Endothelial cell of umbilical vein (primary cell): ENCODE results near the gene CACNA1E. TPM values are rescaled to one million over a fixed set of nuclear protein-coding genes. Genes with fewer than 3 reads are reported as not detected.

ENCODE experiments used
- BruUV-seq: library from RNA; stranded (reverse); fragments of 400-500 nt; replicated peaks from 2 replicates; lab custom pipeline; 2021; lab: Mats Ljungman, UMichigan
- CTCF ChIA-PET: fragments of 300-600, 350-600 bp; sonication (Branson Sonifier 250); formaldehyde crosslinking; loops from one replicate; lab custom pipeline; 2021; ENCODE audit warnings: antibody characterized with exemption, inconsistent platforms; lab: Charles Lee
- POLR2A ChIA-PET: fragments of 300-600, 350-600 bp; sonication (Branson Sonifier 250); formaldehyde crosslinking; loops from one replicate; lab custom pipeline; 2021; ENCODE audit warnings: antibody characterized with exemption, inconsistent platforms; lab: Charles Lee
- DNase-seq: peaks from one replicate; pipeline ENCODE4 v3.0.0-alpha.2; 2011; ENCODE audit warnings: low read depth, low spot score
- FAIRE-seq: peaks from 2 replicates; lab custom pipeline; 2011; peaks lifted over from hg19 to GRCh38; lab: Jason Lieb, UNC
- H2AFZ ChIP-seq: 2 replicates; pipeline ENCODE4 v1.6.0; 2012; ENCODE audit warnings: low read depth, low read length, control low read depth, inconsistent platforms
- H3K27ac ChIP-seq: 2 replicates; pipeline ENCODE4 v1.5.1; 2011; ENCODE audit warnings: low read depth, mild to moderate bottlenecking, control low read depth, low read length, moderate library complexity; ENCODE audit not compliant: insufficient read depth
- H3K27me3 ChIP-seq, 2 experiments: 2 replicates each; pipeline versions ENCODE4 v1.6.0 to v1.6.1; 2011; ENCODE audit warnings: low read length in 2 of 2, mixed read lengths in 1 of 2; ENCODE audit not compliant: control insufficient read depth in 2 of 2, insufficient read depth in 2 of 2
- H3K36me3 ChIP-seq, 2 experiments: 2 replicates in 1 of 2; 3 replicates in 1 of 2; pipeline ENCODE4 v1.5.1; 2011; ENCODE audit warnings: low read length in 2 of 2, mild to moderate bottlenecking in 1 of 2, moderate library complexity in 1 of 2; ENCODE audit not compliant: control insufficient read depth in 2 of 2, insufficient read depth in 2 of 2; ENCODE audit errors: extremely low read depth in 1 of 2
- H3K4me1 ChIP-seq: 3 replicates; pipeline ENCODE4 v1.5.1; 2011; ENCODE audit warnings: mild to moderate bottlenecking, low read length; ENCODE audit not compliant: control insufficient read depth, insufficient read depth; ENCODE audit errors: extremely low read depth
- H3K4me2 ChIP-seq: 2 replicates; pipeline ENCODE4 v1.6.1; 2011; ENCODE audit warnings: low read length, control low read depth, mixed read lengths; ENCODE audit not compliant: insufficient read depth
- H3K4me3 ChIP-seq, 3 experiments: fragments of 200-600 bp in 1 of 3; sonication (generic), shearing (Covaris generic) in 1 of 3; replicated peaks in 1 of 3; 2 replicates each; pipeline ENCODE4 v1.5.1; 2011 to 2016; ENCODE audit warnings: control low read depth in 3 of 3, low read length in 3 of 3, mild to moderate bottlenecking in 2 of 3, inconsistent platforms in 1 of 3, low read depth in 1 of 3, moderate library complexity in 1 of 3; ENCODE audit not compliant: insufficient read depth in 1 of 3
- H3K79me2 ChIP-seq: 2 replicates; pipeline ENCODE4 v1.6.0; 2012; ENCODE audit warnings: low read length, inconsistent platforms; ENCODE audit not compliant: control insufficient read depth, insufficient read depth
- H3K9ac ChIP-seq: replicated peaks from 2 replicates; pipeline ENCODE3; 2011; ENCODE audit warnings: low read length, control low read depth; ENCODE audit not compliant: insufficient read depth; ENCODE audit errors: extremely low read depth
- H3K9me1 ChIP-seq: replicated peaks from 3 replicates; pipeline ENCODE4 v1.6.0; 2011; ENCODE audit warnings: mild to moderate bottlenecking, low read length; ENCODE audit not compliant: control insufficient read depth, insufficient read depth; ENCODE audit errors: extremely low read depth
- H3K9me3 ChIP-seq: replicated peaks from 2 replicates; pipeline ENCODE4 v1.5.1; 2012; ENCODE audit warnings: low read length, inconsistent platforms; ENCODE audit not compliant: control insufficient read depth, insufficient read depth
- H4K20me1 ChIP-seq: replicated peaks from 2 replicates; pipeline ENCODE3; 2011; ENCODE audit warnings: mild to moderate bottlenecking, low read length; ENCODE audit not compliant: control insufficient read depth, insufficient read depth; ENCODE audit errors: extremely low read depth
- CTCF ChIP-seq, 2 donors: IDR thresholded peaks; 1 replicate in 1 of 2; 2 replicates in 1 of 2; pipeline ENCODE4 v1.5.1; 2011; ENCODE audit warnings: low read length in 2 of 2, mild to moderate bottlenecking in 2 of 2, moderate library complexity in 2 of 2, control low read depth in 1 of 2, inconsistent platforms in 1 of 2, low read depth in 1 of 2; ENCODE audit not compliant: insufficient read depth in 1 of 2; ENCODE audit errors: extremely low read depth in 1 of 2
- EZH2 ChIP-seq: IDR thresholded peaks from 2 replicates; pipeline ENCODE4 v1.6.1; 2012; ENCODE audit warnings: borderline replicate concordance, low read depth, mild to moderate bottlenecking, moderate library complexity, low read length, inconsistent platforms; ENCODE audit not compliant: severe bottlenecking
- FOS ChIP-seq: IDR thresholded peaks from 2 replicates; pipeline ENCODE4 v1.6.1; 2011; ENCODE audit warnings: mild to moderate bottlenecking, low read length, moderate library complexity, borderline replicate concordance; ENCODE audit not compliant: insufficient read depth
- GATA2 ChIP-seq: IDR thresholded peaks from 2 replicates; pipeline ENCODE4 v1.7.0; 2011; ENCODE audit warnings: low read depth, mild to moderate bottlenecking, moderate library complexity, mixed read lengths, low read length; ENCODE audit not compliant: insufficient read length, insufficient read depth
- JUN ChIP-seq: IDR thresholded peaks from 2 replicates; pipeline ENCODE4 v1.6.1; 2011; ENCODE audit warnings: borderline replicate concordance, low read depth; ENCODE audit not compliant: insufficient read length, insufficient read depth
- MAX ChIP-seq: IDR thresholded peaks from 2 replicates; pipeline ENCODE4 v1.6.1; 2011; ENCODE audit not compliant: insufficient read depth, insufficient read length
- MYC ChIP-seq: IDR thresholded peaks from one replicate; pipeline ENCODE4 v1.6.1; 2011; ENCODE audit warnings: mild to moderate bottlenecking, low read depth, low read length
- POLR2A ChIP-seq: IDR thresholded peaks from 2 replicates; pipeline ENCODE4 v1.6.1; 2012; ENCODE audit warnings: low read depth, mild to moderate bottlenecking, control low read depth, low read length
- POLR2AphosphoS5 ChIP-seq: IDR thresholded peaks from 2 replicates; pipeline ENCODE4 v1.6.1; 2012; ENCODE audit warnings: low read depth, mild to moderate bottlenecking, control low read depth, low read length, moderate library complexity; ENCODE audit not compliant: insufficient read depth
- dilution Hi-C: fragments of 300-500 bp; cut with MboI; formaldehyde crosslinking; loops from one replicate; pipeline ENCODE4 v1.15.0; 2019; ENCODE audit warnings: low sequenced_read_pairs; ENCODE audit not compliant: extremely low pct_ligation_motif_present
- intact Hi-C: fragments of 100-400 bp; cut with micrococcal nuclease; formaldehyde crosslinking; loops from one replicate; pipeline ENCODE4 v1.10.0; 2022
- polyA plus RNA-seq, 4 experiments: library from polyadenylated mRNA; depleted of rRNA in 3 of 4; stranded (reverse) in 3 of 4; unstranded in 1 of 4; fragments of >200 nt; gene quantifications; 2 replicates each; pipeline versions ENCODE4 v1.2.1 to v1.2.3, GENCODE V29; 2011 to 2012; ENCODE audit warnings: missing spikeins in 1 of 4
- total RNA-seq: library from RNA; stranded (reverse); gene quantifications from 2 replicates; pipeline ENCODE4 v1.2.3, GENCODE V29; 2021

The CACNA1E gene
- total and polyA plus RNA-seq, 2 donors (not counting 3 experiments of a cell fraction or from before 2014, with no cell fraction given): not detected

- Histone ChIP-seq H3K36me3 (no peaks in the 10 kb centered on the region), H2AFZ (no peak overlapping the region), H3K9me1 (no peaks in the 10 kb centered on the region), H3K79me2 (no peaks in the 10 kb centered on the region), H3K4me3 (no peak overlapping the region), H3K9me3 (no peaks in the 10 kb centered on the region), H4K20me1 (no peaks in the 10 kb centered on the region), H3K9ac (no peak overlapping the region), H3K27ac (no peak overlapping the region), H3K4me2 (no peak overlapping the region), H3K27me3 (no peaks in the 10 kb centered on the region), H3K4me1 (no peaks in the 10 kb centered on the region)
- no peak for TF ChIP-seq POLR2A
- TF ChIP-seq MYC: no peak
- no peak for TF ChIP-seq JUN
- no peak for TF ChIP-seq CTCF (IDR thresholded peaks at IDR 0.05; ENCODE audit: extremely low read depth in 1 of 2, insufficient read depth in 1 of 2, low read depth in 1 of 2, low read length in 2 of 2)
- TF ChIP-seq FOS: no peak
- TF ChIP-seq MAX: no peak
- TF ChIP-seq POLR2AphosphoS5: no peak
- TF ChIP-seq GATA2: no peak
- TF ChIP-seq EZH2: no peak
- no TSS peak for BruUV-seq
- intact Hi-C loops (no loop called here), dilution Hi-C loops (no loop called here)
- DNase-seq: no peak
- POLR2A ChIA-PET: no interaction called here
- FAIRE-seq: no peak
- CTCF ChIA-PET: no interaction called here
These were observed 40.0 kb upstream of the CACNA1E start for GRCh38 chr1:181443231-181443853.
